GM13977 (cell line): ENCODE measurements around the gene UROC1.

Source experiments
- DNase-seq: peaks from one replicate; pipeline ENCODE4 v3.0.0; 2012; ENCODE audit warnings: low spot score
- in situ Hi-C: fragments of 300-500 bp; cut with MboI; formaldehyde crosslinking; loops from one replicate; pipeline ENCODE4 v1.12.0; 2022; ENCODE audit warnings: low sequenced_read_pairs, low pct_unique_long_range_greater_than_20kb, mixed read lengths, inconsistent platforms; ENCODE audit not compliant: unreplicated experiment
- TF ChIP-seq, protein P1 (sequence below): IDR thresholded peaks from 2 replicates; pipeline ENCODE4 v1.5.1; 2012; ENCODE audit warnings: mild to moderate bottlenecking, control low read depth; ENCODE audit not compliant: insufficient read depth; ENCODE audit errors: extremely low read depth, missing control alignments

The UROC1 gene

DNA sequence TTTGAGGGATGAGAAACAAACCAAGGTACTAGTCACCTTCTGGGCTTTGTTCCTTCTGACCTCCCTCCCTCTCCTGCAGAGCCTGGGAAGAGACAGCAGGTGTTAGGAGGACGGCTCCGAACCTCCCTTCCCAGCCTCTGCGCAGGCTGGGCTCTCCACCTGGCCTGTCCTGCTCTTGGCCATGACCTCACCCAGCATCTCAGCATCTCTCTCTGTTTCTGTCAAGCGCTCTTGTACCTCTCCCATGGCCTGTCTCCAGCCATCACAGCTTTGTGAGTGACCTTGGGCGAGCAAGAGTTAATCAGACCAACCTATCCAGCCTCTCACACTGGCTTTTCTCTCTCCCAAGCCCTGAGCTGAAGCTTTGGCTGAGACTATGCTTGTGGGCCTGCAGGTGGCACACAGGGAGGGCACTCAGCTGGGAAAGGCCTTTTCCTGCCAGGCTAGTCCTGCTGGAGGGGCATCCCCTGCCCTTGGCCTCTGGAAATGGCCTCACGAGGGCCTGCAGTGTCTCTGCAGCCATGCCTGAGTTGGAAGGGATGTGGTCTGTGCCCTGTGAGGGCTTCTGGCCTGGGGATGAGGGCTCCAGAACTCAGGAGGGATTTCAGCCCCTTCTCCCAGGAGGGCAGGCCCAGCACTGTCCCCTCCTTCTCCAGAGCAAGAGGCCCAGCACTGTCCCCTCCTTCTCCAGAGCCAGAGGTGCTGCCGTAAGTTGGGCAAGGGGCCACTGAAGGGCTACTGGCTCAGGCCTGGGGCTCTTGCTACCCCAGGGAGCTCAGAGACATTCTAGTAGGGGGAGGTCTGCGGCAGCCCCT, 8.5 kb upstream of the UROC1 start:
- DNase-seq, result no peak
- TF ChIP-seq, protein P1, sequence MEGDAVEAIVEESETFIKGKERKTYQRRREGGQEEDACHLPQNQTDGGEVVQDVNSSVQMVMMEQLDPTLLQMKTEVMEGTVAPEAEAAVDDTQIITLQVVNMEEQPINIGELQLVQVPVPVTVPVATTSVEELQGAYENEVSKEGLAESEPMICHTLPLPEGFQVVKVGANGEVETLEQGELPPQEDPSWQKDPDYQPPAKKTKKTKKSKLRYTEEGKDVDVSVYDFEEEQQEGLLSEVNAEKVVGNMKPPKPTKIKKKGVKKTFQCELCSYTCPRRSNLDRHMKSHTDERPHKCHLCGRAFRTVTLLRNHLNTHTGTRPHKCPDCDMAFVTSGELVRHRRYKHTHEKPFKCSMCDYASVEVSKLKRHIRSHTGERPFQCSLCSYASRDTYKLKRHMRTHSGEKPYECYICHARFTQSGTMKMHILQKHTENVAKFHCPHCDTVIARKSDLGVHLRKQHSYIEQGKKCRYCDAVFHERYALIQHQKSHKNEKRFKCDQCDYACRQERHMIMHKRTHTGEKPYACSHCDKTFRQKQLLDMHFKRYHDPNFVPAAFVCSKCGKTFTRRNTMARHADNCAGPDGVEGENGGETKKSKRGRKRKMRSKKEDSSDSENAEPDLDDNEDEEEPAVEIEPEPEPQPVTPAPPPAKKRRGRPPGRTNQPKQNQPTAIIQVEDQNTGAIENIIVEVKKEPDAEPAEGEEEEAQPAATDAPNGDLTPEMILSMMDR, result no peak
- in situ Hi-C loops, result no loop called here

GRCh38 chr3:126525091-126525852, 7.7 kb upstream of the UROC1 start:
- no peak for DNase-seq
- in situ Hi-C loops, result no loop called here
- TF ChIP-seq, protein P1, result no peak

GRCh38 chr3:126524429-126524988, 6.9 kb upstream of the UROC1 start:
- DNase-seq, result no peak
- in situ Hi-C loops, result no loop called here
- TF ChIP-seq, protein P1, result no peak

GRCh38 chr3:126523745-126524428, 6.3 kb upstream of the UROC1 start, which contains the start of gene CHST13:
CHST13 (plus strand) TSS chr3:126524155; CDS start chr3:126524333, 178 bp downstream.
- TF ChIP-seq, protein P1, result no peak
- in situ Hi-C loops, result no loop called here
- no peak for DNase-seq

- peak; percentile 83 for DNase-seq
- in situ Hi-C loops, result no loop called here
- TF ChIP-seq, protein P1, result peak; percentile 88
These were observed 4.8 kb upstream of the UROC1 start for GRCh38 chr3:126522363-126522788.
